NK-92 (cell line): ENCODE results near the gene IL25.
"Not testable (repeated sequence)": the region's sequence is repeated elsewhere in the genome, so short reads cannot be mapped to it uniquely, and the experiment has no call there.

Experiments used
- DNase-seq: peaks from one replicate; lab custom pipeline; 2025; ENCODE audit not compliant: unreplicated experiment; lab: John Stamatoyannopoulos, UW

Gene IL25

GRCh38 chr14:23372509-23372908 lies at the start of gene IL25:
IL25 (plus strand) TSS chr14:23372809.
- DNase-seq: no peak

GRCh38 chr14:23323838-23324454 lies 48.7 kb upstream of the IL25 start:
- DNase-seq: no peak

DNA sequence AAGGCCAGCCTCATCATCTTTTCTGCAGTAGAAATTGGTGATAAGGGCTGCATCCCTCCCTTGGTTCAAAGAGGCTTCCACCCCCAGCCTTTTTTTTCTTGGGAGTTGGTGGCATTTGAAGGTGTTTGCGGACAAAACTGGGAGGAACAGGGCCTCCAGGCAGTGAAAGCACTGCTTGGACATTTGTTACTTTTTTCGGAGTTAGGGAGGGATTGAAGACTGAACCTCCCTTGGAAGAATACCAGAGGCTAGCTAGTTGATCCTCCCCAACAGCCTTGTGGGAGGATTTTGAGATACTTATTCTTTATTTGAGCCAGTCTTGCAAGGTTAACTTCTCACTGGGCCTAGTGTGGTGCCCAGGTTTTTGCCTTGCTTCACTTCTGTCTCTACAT lies 48.2 kb upstream of the IL25 start:
- no peak for DNase-seq

DNA sequence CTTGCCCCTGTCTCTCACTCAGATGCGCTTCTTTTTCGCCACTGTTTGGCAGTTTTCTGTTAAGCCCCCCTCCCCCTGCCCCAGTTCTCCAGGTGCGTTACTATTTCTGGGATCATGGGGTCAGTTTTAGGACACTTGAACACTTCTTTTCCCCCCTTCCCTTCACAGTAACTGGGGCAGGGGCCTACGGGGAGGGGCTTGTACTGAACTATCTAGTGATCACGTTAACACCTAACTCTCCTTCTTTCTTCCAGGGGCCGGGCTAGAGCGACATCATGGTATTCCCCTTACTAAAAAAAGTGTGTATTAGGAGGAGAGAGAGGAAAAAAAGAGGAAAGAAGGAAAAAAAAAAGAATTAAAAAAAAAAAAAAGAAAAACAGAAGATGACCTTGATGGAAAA lies 47.6 kb upstream of the IL25 start:
- DNase-seq: no peak

- not testable (repeated sequence) for DNase-seq
These were observed 46.9 kb upstream of the IL25 start for GRCh38 chr14:23325746-23326145.

- DNase-seq: no peak
These were observed 45.9 kb upstream of the IL25 start for GRCh38 chr14:23326491-23327332.

GRCh38 chr14:23327947-23328744 lies 44.5 kb upstream of the IL25 start:
- no peak for DNase-seq

GRCh38 chr14:23335623-23336022 lies 37.0 kb upstream of the IL25 start:
- DNase-seq: no peak

- no peak for DNase-seq
These were observed 32.9 kb upstream of the IL25 start for GRCh38 chr14:23339506-23340268.

DNA sequence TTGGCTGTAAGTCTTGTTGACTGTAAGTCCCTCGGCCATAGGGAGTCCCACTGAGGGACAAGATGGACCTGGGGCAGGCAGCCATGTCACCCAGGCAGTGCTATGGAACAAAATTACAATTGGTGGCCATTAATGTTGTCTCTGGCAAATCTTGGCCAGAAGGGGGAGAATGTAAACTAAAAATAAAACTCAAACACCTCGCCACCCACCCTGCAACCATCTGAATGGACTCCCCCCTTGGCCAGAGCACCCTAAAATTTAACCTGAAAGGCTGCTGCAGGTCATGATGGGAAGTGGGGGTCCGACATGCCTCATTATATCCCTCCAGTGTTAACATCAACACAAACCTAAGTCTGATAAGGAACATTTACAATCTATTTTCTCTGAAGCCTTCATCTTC lies 28.1 kb upstream of the IL25 start:
- DNase-seq: no peak

GRCh38 chr14:23345987-23346692 lies 26.5 kb upstream of the IL25 start:
- DNase-seq: no peak

GRCh38 chr14:23346693-23347405 lies 25.8 kb upstream of the IL25 start:
- no peak for DNase-seq

- no peak for DNase-seq
These were observed 25.0 kb upstream of the IL25 start for GRCh38 chr14:23347406-23348296.

DNA sequence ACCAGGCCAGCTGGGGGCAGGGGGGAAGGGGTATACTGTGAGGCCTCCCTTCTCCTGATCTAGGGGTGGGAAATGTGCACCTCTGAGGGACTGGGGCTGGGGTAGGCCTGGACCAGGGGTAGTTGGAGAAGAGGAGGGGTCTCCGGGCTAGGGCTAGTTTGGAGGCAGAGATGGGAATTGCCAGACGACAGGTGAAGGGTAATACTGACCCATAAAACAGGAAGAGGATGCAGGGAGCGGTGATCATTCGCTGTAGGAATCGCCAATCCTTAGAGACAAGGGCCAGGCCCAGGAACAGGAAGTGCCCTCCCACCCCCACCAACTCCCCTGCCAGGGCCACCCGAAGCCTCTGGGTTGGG lies 24.3 kb upstream of the IL25 start:
- DNase-seq: no peak

DNA sequence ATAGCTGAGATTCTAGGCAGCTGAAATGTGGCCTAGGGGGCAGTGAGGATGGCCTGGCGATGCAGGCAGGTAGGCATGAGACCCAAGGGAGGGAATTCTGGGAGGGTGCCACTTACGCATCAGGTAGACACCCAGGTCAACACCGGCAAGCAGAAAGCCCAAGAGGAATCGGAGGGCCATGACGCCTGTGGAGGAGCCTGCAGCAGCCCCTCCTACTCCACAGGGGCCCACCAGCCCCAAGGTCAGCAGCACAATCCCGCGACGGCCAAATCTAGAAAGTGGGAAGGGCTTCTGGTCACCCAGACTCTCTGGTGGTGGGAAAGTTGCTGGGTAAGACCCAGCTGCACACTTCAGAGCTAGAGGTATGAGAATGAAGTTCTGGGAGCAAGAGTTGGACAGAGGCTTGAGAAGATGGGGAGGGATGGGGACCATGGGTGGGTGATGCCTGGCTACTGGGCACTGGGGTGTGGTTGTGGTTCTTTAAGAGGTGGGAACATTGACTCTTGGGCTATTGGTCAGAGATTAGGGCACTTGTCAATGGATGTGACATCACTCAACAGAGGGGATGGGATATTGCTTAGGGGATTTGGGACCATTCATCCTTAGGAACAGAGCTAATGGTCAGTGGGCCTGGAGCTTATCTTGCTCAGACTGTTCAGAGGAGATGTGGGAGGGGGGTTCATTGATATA lies 23.3 kb upstream of the IL25 start:
- no peak for DNase-seq

DNA sequence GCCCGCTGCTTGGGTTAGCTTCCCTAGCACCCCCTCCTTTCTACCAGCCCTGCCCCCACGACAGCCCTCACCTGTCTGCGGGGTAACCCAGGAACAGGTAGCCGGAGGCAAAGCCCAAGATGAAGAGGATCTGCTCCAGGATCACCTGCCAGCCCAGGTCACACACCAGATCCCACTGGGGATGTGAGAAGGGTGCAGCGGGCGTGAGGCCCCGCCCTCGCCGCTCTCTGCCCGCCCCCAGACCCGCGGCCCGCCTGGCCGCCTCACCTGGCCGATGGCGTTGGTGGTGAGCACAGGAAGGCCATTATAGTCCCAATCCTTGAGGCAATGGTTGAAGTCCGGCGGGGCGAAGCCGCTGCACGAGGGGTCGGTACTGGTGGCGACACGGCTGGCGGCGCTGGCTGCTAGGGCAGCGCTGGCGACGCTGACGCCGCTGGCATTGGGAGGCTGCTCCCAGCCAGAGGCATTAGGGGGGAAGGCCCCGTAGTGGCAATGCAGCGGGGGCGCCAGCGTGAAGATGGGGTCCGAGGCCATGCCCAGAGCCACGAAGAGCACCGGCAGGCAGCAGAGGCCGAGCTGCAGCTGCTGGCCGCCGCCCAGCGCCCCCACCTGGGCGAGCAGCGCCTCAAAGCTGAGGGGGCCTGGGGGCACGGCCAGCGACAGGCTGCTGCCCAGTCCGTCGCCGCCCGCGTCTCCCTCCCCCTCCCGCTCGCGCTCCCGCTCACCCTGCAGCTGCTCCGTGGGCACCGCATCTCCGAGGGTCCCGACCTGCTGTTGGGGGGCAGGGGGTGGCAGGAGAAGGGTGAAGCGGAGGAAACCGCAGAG lies 20.7 kb upstream of the IL25 start:
- no peak for DNase-seq
